Activated T-cell treated with anti-CD3 and anti-CD28 coated beads, Interleukin-2, amount 50 U/mL, for 4 hours (primary cell): Measurements from ENCODE around the gene ANXA7. TPM values are rescaled to one million over a fixed set of nuclear protein-coding genes. Genes with fewer than 3 reads are reported as not detected.
A peak's percentile ranks its signal among the peaks of the same experiment; 100 is the strongest.
"Not testable (repeated sequence)": the region's sequence is repeated elsewhere in the genome, so short reads cannot be mapped to it uniquely, and the experiment has no call there.

ENCODE experiments used
- ATAC-seq, 2 donors: fragments of 200-7000 bp; cut with Tn5 transposase; one replicate each; pipeline ENCODE4 v1.10.0; 2021
- DNase-seq: peaks from one replicate; pipeline ENCODE4 v3.0.0-alpha.2; 2020
- H3K27me3 Mint-ChIP-seq: one replicate; pipeline ENCODE4 v1.8.0; 2021; ENCODE audit warnings: low read depth, mixed read lengths
- H3K36me3 Mint-ChIP-seq: one replicate; pipeline ENCODE4 v1.8.0; 2022; ENCODE audit warnings: mixed read lengths; ENCODE audit not compliant: insufficient read depth
- H3K4me1 Mint-ChIP-seq: one replicate; pipeline ENCODE4 v1.8.0; 2021; ENCODE audit warnings: low read depth, mixed read lengths
- H3K4me3 Mint-ChIP-seq: one replicate; pipeline ENCODE4 v1.8.0; 2021; ENCODE audit warnings: mild to moderate bottlenecking, moderate library complexity, mixed read lengths
- H3K9me3 Mint-ChIP-seq: one replicate; pipeline ENCODE4 v1.8.0; 2021; ENCODE audit warnings: mixed read lengths
- total RNA-seq, 3 donors: library from RNA; stranded (reverse); gene quantifications; one replicate each; pipeline ENCODE4 v1.2.1, GENCODE V29; 2021

ANXA7 gene
- total RNA-seq, 3 donors from 2014 or later, result 182 to 207 (median 183) TPM

- H3K27me3 Mint-ChIP-seq, result no peaks in the 10 kb centered on the region
- H3K36me3 Mint-ChIP-seq, result peaks cover 33% of the 10 kb centered on the region
- H3K9me3 Mint-ChIP-seq, result no peaks in the 10 kb centered on the region
- no peak overlapping the region for H3K4me3 Mint-ChIP-seq
- no peaks in the 10 kb centered on the region for H3K4me1 Mint-ChIP-seq
- ATAC-seq (peak in 1 of 2 donors; percentile 46), DNase-seq (no peak)
Measured at GRCh38 chr10:73423309-73423708, 9.5 kb upstream of the ANXA7 start.

- H3K4me3 Mint-ChIP-seq, result no peak overlapping the region
- no peak for ATAC-seq
- no peaks in the 10 kb centered on the region for H3K27me3 Mint-ChIP-seq
- H3K36me3 Mint-ChIP-seq, result no peaks in the 10 kb centered on the region
- peaks cover 27% of the 10 kb centered on the region for H3K4me1 Mint-ChIP-seq
- DNase-seq, result no peak
- no peaks in the 10 kb centered on the region for H3K9me3 Mint-ChIP-seq
Measured at GRCh38 chr10:73416571-73416970, 2.7 kb upstream of the ANXA7 start.

- H3K36me3 Mint-ChIP-seq, result peaks cover 8% of the 10 kb centered on the region
- H3K4me3 Mint-ChIP-seq, result peak overlapping the region; percentile 85
- no peaks in the 10 kb centered on the region for H3K9me3 Mint-ChIP-seq
- no peak for DNase-seq
- ATAC-seq, result peak in 1 of 2 donors; percentile 23
- H3K4me1 Mint-ChIP-seq, result peaks cover 45% of the 10 kb centered on the region
- no peaks in the 10 kb centered on the region for H3K27me3 Mint-ChIP-seq
Measured at GRCh38 chr10:73414230-73414945, 530 bp upstream of the ANXA7 start.

- Mint-ChIP-seq H3K36me3 (peaks cover 8% of the 10 kb centered on the region), H3K4me3 (peak overlapping the region; percentile 85), H3K9me3 (no peaks in the 10 kb centered on the region), H3K4me1 (peaks cover 54% of the 10 kb centered on the region), H3K27me3 (no peaks in the 10 kb centered on the region)
- DNase-seq (no peak), ATAC-seq (peak; percentile 35 to 41)
Measured at GRCh38 chr10:73413108-73413527, 740 bp downstream of the ANXA7 start.

- H3K27me3 Mint-ChIP-seq, result no peaks in the 10 kb centered on the region
- H3K9me3 Mint-ChIP-seq, result no peaks in the 10 kb centered on the region
- DNase-seq, result no peak
- ATAC-seq, result no peak
- peaks cover 71% of the 10 kb centered on the region for H3K4me1 Mint-ChIP-seq
- H3K36me3 Mint-ChIP-seq, result peaks cover 20% of the 10 kb centered on the region
- H3K4me3 Mint-ChIP-seq, result no peak overlapping the region
Measured at GRCh38 chr10:73410897-73411296, 3.0 kb downstream of the ANXA7 start.

DNA sequence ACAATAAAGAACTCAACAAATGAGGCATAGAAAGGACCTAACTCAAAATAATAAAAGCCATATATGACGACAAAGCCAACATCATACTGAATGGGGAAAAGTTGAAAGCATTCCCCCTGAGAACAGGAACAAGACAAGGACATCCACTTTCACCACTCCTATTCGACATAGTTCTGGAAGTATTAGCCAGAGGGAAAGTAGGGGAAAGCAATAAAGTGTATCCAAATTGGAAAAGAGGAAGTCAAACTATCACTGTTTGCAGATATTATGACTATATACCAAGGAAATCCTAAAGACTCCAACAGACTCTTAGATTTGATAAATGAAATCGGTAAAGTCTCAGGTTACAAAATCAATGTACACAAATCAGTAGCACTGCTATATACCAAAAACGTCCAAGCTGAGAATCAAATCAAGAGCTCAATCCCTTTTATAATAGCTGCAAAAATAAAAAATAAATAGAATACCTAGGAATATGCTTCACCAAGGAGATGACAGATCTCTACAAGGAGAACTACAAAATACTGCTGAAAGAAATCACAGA is 4.8 kb downstream of the ANXA7 start:
- no peaks in the 10 kb centered on the region for H3K9me3 Mint-ChIP-seq
- DNase-seq (no peak), ATAC-seq (no peak)
- H3K27me3 Mint-ChIP-seq, result no peaks in the 10 kb centered on the region
- peaks cover 68% of the 10 kb centered on the region for H3K4me1 Mint-ChIP-seq
- no peak overlapping the region for H3K4me3 Mint-ChIP-seq
- peaks cover 23% of the 10 kb centered on the region for H3K36me3 Mint-ChIP-seq

- no peaks in the 10 kb centered on the region for H3K27me3 Mint-ChIP-seq
- DNase-seq (no peak), ATAC-seq (no peak)
- H3K9me3 Mint-ChIP-seq, result no peaks in the 10 kb centered on the region
- peaks cover 69% of the 10 kb centered on the region for H3K4me1 Mint-ChIP-seq
- H3K36me3 Mint-ChIP-seq, result peaks cover 23% of the 10 kb centered on the region
- H3K4me3 Mint-ChIP-seq, result no peak overlapping the region
Measured at GRCh38 chr10:73408061-73408460, 5.8 kb downstream of the ANXA7 start.

DNA sequence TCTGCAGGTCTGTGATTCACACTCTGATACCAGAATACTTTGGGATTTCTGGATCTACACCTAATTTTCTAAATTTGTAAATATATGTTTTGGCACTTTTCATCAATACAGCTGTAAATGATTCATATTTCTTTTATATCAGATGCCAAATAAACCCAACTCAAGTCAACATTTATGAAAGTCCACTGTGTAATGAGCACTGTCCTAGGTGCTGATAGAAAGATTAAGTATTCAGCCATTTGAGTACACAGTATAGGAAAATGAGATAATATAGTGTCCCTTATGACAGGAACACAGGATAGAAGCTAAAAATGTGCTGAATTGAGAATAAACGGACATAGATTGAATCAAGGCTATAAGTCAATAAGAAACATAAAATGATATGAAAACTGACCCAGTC is 6.4 kb downstream of the ANXA7 start:
- Mint-ChIP-seq H3K4me1 (peaks cover 66% of the 10 kb centered on the region), H3K27me3 (no peaks in the 10 kb centered on the region), H3K36me3 (peaks cover 23% of the 10 kb centered on the region), H3K4me3 (no peak overlapping the region), H3K9me3 (no peaks in the 10 kb centered on the region)
- ATAC-seq, result no peak
- no peak for DNase-seq

DNA sequence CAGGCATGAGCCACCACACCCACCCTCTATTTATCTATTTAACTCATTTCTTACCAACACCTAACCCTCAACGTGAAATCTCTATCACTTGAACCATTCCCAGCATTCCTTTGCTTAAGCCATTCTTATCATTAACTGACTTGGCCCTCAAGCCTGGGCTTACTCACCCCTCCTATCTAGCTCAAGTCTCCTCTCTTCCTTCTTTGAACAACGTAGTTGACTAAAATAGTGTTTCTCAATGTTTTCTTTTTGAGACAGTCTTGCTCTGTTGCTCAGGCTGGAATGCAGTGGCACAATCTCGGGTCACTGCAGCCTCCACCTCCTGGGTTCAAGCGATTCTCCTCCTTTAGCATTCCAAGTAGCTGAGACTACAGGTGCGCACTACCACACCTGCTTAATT is 7.0 kb downstream of the ANXA7 start:
- Mint-ChIP-seq H3K4me3 (no peak overlapping the region), H3K9me3 (no peaks in the 10 kb centered on the region), H3K36me3 (peaks cover 23% of the 10 kb centered on the region), H3K4me1 (peaks cover 60% of the 10 kb centered on the region), H3K27me3 (no peaks in the 10 kb centered on the region)
- DNase-seq, result no peak
- ATAC-seq, result no peak

DNA sequence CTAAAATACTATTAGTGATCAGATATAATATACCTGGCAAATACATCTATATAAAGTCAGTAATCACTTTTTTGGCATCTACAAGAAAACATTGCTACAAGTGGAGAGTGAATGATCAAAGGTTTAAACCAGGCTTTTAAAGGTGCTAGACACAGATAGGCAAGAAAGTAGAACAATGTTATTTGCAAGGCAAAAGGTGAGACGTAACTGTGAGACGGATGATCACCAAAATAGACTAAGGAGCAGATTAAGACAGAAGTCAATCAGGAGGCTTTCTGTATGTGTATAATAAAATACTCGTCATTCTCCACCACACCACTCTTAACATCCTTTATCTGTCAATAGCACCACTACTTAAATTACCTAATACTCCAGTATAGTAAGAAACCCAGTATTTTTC is 8.3 kb downstream of the ANXA7 start:
- Mint-ChIP-seq H3K4me1 (peaks cover 53% of the 10 kb centered on the region), H3K4me3 (no peak overlapping the region), H3K9me3 (no peaks in the 10 kb centered on the region), H3K36me3 (peaks cover 18% of the 10 kb centered on the region), H3K27me3 (no peaks in the 10 kb centered on the region)
- DNase-seq (no peak), ATAC-seq (no peak)

DNA sequence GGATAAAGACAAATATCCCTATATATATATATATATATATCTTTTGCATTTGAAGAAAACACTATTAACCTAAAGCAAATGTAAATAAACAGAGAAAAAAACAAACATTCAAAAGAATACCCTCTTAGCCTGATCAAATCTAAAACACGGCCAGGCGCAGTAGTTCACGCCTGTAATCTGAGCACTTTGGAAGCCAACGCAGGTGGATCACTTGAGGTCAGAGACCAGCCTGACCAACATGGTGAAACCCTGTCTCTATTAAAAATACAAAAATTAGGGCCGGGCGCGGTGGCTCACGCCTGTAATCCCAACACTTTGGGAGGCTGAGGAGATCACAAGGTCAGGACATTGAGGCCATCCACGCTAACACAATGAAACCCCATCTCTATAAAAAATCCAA is 9.2 kb downstream of the ANXA7 start:
- Mint-ChIP-seq H3K4me1 (peaks cover 48% of the 10 kb centered on the region), H3K27me3 (no peaks in the 10 kb centered on the region), H3K4me3 (no peak overlapping the region), H3K36me3 (peaks cover 15% of the 10 kb centered on the region), H3K9me3 (no peaks in the 10 kb centered on the region)
- no peak for ATAC-seq
- DNase-seq, result no peak

- DNase-seq (no peak), ATAC-seq (no peak)
- H3K27me3 Mint-ChIP-seq, result no peaks in the 10 kb centered on the region
- H3K4me1 Mint-ChIP-seq, result peaks cover 24% of the 10 kb centered on the region
- no peaks in the 10 kb centered on the region for H3K9me3 Mint-ChIP-seq
- no peak overlapping the region for H3K4me3 Mint-ChIP-seq
- peaks cover 11% of the 10 kb centered on the region for H3K36me3 Mint-ChIP-seq
Measured at GRCh38 chr10:73401636-73402035, 12.2 kb downstream of the ANXA7 start.

DNA sequence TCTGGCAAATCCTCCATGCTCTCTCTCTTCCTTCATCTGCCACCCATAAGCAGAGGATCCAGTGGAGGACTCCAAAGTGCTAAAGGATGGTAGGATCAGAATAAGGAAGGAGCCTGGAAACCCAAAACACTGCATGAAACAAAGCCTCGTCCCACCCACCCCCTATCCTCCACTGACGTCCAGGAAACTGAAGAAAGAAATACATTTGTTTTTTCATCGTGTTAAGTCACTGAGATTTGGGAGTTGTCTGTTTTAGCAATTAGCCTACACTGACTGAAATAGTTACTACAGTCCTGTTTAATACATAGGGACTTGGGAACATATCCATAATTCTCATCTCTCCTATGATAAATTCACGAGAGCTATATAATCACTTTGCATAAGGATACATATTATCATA is 14.8 kb downstream of the ANXA7 start:
- Mint-ChIP-seq H3K9me3 (no peaks in the 10 kb centered on the region), H3K4me1 (peaks cover 10% of the 10 kb centered on the region), H3K4me3 (no peak overlapping the region)

DNA sequence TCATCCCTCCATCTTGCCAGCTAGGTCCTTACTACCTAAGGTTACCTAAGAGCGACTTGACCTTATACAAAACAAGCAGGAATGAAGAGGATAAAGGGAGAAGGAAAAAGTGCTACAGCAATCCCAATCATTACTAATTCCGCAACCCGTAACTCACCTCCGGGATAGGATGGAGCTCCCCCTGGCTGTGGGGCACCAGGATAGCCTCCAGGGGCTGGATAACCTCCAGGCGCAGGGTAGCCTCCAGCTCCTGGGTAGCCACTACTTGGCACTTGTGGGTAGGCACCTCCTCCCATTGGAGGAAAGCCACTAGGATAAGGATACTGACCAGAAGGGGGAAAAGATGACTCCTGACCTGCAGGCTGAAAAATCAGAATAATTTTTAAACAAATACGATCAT is 15.8 kb downstream of the ANXA7 start:
- peaks cover 31% of the 10 kb centered on the region for H3K36me3 Mint-ChIP-seq
- H3K9me3 Mint-ChIP-seq, result no peaks in the 10 kb centered on the region
- ATAC-seq (no peak), DNase-seq (no peak)
- H3K27me3 Mint-ChIP-seq, result no peaks in the 10 kb centered on the region
- no peak overlapping the region for H3K4me3 Mint-ChIP-seq
- H3K4me1 Mint-ChIP-seq, result peaks cover 8% of the 10 kb centered on the region

More for the DNA sequence above, 14.8 kb downstream of the ANXA7 start:
- Mint-ChIP-seq H3K27me3 (no peaks in the 10 kb centered on the region), H3K36me3 (peaks cover 25% of the 10 kb centered on the region)
- no peak for DNase-seq
- ATAC-seq, result no peak

DNA sequence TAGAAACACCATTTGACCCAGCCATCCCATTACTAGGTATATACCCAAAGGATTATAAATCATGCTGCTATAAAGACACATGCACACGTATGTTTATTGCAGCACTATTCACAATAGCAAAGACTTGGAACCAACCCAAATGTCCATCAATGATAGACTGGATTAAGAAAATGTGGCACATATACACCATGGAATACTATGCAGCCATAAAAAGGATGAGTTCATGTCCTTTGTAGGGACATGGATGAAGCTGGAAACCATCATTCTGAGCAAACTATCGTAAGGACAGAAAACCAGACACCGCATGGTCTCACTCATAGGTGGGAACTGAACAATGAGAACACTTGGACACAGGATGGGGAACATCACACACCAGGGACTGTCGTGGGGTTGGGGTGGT is 19.5 kb downstream of the ANXA7 start:
- DNase-seq, H3K4me3 Mint-ChIP-seq, H3K9me3 Mint-ChIP-seq, H3K4me1 Mint-ChIP-seq, H3K27me3 Mint-ChIP-seq, ATAC-seq: not testable (repeated sequence)
- peaks cover 46% of the 10 kb centered on the region for H3K36me3 Mint-ChIP-seq
